ENCODE measurements around the gene CD207. TPM values are rescaled to one million over a fixed set of nuclear protein-coding genes. Genes with fewer than 3 reads are reported as not detected.

Gene CD207
- total RNA-seq, 1 donor, result not detected

DNA sequence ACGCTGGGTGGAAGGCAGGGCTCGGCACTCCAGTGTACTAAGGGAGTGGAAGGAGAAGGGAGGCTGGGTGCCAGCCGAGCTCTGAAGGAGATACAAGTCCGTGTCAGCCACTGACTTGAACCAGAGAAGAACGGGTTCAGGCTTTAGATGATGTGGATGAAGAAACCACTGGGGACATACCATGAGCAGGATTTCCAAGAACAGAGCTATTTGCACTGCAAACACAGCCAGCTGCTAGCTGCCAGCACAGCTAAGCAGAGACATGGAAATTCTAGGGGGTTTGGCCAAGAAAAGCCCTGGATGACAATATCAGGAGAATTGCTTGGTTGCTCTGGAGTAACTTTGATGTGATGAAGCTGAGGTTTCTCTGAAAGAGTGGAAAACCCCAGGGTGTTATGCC is 5.2 kb downstream of the CD207 start:
- no peak overlapping the region for H3K4me2 ChIP-seq (ENCODE audit: insufficient read depth, low read length)
- no peak overlapping the region for H3K27ac ChIP-seq (ENCODE audit: low read depth, low read length)
- no peaks in the 10 kb centered on the region for H3K36me3 ChIP-seq (ENCODE audit: insufficient read depth, low read length)
- peaks cover 11% of the 10 kb centered on the region for H3K27me3 ChIP-seq (ENCODE audit: insufficient read depth, low read length)
- no peak overlapping the region for H3K4me3 ChIP-seq (ENCODE audit: insufficient read depth, low read length)
- TF ChIP-seq, protein P1, sequence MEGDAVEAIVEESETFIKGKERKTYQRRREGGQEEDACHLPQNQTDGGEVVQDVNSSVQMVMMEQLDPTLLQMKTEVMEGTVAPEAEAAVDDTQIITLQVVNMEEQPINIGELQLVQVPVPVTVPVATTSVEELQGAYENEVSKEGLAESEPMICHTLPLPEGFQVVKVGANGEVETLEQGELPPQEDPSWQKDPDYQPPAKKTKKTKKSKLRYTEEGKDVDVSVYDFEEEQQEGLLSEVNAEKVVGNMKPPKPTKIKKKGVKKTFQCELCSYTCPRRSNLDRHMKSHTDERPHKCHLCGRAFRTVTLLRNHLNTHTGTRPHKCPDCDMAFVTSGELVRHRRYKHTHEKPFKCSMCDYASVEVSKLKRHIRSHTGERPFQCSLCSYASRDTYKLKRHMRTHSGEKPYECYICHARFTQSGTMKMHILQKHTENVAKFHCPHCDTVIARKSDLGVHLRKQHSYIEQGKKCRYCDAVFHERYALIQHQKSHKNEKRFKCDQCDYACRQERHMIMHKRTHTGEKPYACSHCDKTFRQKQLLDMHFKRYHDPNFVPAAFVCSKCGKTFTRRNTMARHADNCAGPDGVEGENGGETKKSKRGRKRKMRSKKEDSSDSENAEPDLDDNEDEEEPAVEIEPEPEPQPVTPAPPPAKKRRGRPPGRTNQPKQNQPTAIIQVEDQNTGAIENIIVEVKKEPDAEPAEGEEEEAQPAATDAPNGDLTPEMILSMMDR (IDR thresholded peaks at IDR 0.05; ENCODE audit: extremely low read depth, low read depth, low read length), result no peak
- peak; percentile 14 for DNase-seq (ENCODE audit: insufficient read length, low spot score, missing footprints)
- no peaks in the 10 kb centered on the region for H4K20me1 ChIP-seq (ENCODE audit: insufficient read depth, low read length)
- no peaks in the 10 kb centered on the region for H3K4me1 ChIP-seq (ENCODE audit: insufficient read depth, low read length)
- no peaks in the 10 kb centered on the region for H3K79me2 ChIP-seq (ENCODE audit: insufficient read depth, low read length)
- H3K9me3 ChIP-seq (ENCODE audit: low read depth, low read length), result no peaks in the 10 kb centered on the region
- peak overlapping the region; percentile 6 for H2AFZ ChIP-seq (ENCODE audit: low read length)

DNA sequence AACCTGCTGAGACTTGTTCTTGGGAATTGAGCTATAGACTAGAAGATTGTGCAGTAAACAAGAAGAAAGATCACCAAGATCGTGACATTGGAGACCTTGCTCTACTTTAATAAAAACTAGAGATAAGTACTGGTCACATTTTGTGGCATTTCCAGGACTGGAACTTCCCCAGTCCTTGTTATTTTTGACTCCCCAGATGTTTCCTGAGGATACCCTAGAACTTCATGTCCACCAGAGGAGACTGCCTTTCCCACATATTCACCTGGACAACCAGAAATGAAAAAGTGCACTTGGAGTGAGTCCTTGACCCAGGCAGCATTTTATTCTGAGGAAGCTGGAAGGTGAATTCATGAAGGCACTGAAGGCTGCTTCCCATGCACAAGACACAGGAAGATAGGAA is 5.7 kb downstream of the CD207 start:
- Histone ChIP-seq H2AFZ (ENCODE audit: low read length) (peak overlapping the region; percentile 6), H3K79me2 (ENCODE audit: insufficient read depth, low read length) (no peaks in the 10 kb centered on the region), H3K4me2 (ENCODE audit: insufficient read depth, low read length) (no peak overlapping the region), H3K27me3 (ENCODE audit: insufficient read depth, low read length) (peaks cover 11% of the 10 kb centered on the region), H4K20me1 (ENCODE audit: insufficient read depth, low read length) (no peaks in the 10 kb centered on the region), H3K9me3 (ENCODE audit: low read depth, low read length) (no peaks in the 10 kb centered on the region), H3K4me3 (ENCODE audit: insufficient read depth, low read length) (no peak overlapping the region), H3K36me3 (ENCODE audit: insufficient read depth, low read length) (no peaks in the 10 kb centered on the region), H3K27ac (ENCODE audit: low read depth, low read length) (no peak overlapping the region), H3K4me1 (ENCODE audit: insufficient read depth, low read length) (no peaks in the 10 kb centered on the region)
- TF ChIP-seq, protein P1 (IDR thresholded peaks at IDR 0.05; ENCODE audit: extremely low read depth, low read depth, low read length), result no peak
- no peak for DNase-seq (ENCODE audit: insufficient read length, low spot score, missing footprints)

DNA sequence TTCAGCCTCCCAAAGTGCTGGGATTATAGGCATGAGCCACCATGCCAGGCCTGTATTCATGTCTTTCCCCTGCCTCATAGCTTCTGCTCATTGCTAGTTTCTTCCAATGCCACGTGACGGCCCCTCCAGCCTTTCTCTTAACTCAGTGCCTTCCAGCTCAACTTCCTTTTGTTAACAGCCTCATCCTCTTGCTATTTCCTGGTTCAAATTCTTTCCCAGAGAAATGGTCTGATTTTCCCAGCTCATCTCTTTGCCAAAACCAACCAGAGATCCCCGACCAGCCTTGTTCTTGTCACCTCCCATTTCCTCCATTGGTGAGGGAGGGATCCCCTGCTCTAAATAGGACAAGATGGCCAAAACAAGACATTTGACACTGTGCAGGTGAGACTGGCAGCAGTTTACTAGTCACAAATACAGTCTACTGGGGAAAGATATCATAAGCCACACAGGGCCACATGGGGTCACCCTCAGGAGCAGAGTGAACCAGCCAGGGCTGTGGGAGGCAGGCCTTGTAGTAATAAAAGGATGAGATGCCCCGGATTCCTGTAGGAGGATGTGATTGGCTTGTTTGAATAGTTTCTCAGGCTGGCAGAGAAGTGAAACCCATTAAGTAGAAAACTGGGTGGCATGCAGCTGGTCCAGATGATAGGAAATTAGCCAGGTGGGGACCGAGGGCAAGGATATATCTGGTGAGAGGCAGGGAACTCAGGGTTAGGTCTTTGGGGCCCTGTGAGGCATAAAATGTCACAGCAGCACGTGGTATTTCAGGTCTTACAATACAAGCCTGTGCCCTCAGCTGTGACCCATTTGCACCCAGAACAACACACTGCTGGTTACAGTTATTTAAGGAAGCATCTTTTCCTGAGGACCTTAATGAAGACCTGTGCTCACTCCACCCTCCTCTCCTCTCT is 6.4 kb downstream of the CD207 start:
- DNase-seq (ENCODE audit: insufficient read length, low spot score, missing footprints), result peak; percentile 68
- Histone ChIP-seq H3K4me2 (ENCODE audit: insufficient read depth, low read length) (no peak overlapping the region), H4K20me1 (ENCODE audit: insufficient read depth, low read length) (no peaks in the 10 kb centered on the region), H3K4me1 (ENCODE audit: insufficient read depth, low read length) (no peaks in the 10 kb centered on the region), H3K36me3 (ENCODE audit: insufficient read depth, low read length) (no peaks in the 10 kb centered on the region), H2AFZ (ENCODE audit: low read length) (peak overlapping the region; percentile 62), H3K9me3 (ENCODE audit: low read depth, low read length) (no peaks in the 10 kb centered on the region), H3K27ac (ENCODE audit: low read depth, low read length) (no peak overlapping the region), H3K79me2 (ENCODE audit: insufficient read depth, low read length) (no peaks in the 10 kb centered on the region), H3K4me3 (ENCODE audit: insufficient read depth, low read length) (no peak overlapping the region), H3K27me3 (ENCODE audit: insufficient read depth, low read length) (peaks cover 11% of the 10 kb centered on the region)
- TF ChIP-seq, protein P1 (IDR thresholded peaks at IDR 0.05; ENCODE audit: extremely low read depth, low read depth, low read length), result no peak

DNA sequence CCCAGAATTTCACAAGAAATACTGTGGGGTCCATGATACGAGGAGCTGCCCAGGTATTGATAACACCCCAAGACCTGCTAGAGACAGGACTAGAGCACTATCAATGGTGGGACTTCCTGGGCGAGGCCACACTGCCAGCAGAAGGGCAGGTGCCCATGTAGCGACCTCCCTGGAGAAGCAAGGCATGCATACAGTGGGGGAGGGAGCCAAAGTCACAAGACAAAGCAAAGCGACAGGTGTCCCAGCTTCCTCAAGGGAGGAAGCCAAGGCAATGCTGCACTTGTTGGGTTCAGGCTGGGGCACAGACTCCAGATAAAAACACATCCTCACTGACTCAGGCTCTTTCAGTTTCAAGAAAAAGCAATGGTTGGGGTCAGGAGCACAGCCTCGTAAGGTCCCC is 7.5 kb downstream of the CD207 start:
- H3K27ac ChIP-seq (ENCODE audit: low read depth, low read length), result no peak overlapping the region
- H3K79me2 ChIP-seq (ENCODE audit: insufficient read depth, low read length), result no peaks in the 10 kb centered on the region
- peaks cover 8% of the 10 kb centered on the region for H3K27me3 ChIP-seq (ENCODE audit: insufficient read depth, low read length)
- no peak overlapping the region for H3K4me2 ChIP-seq (ENCODE audit: insufficient read depth, low read length)
- TF ChIP-seq, protein P1 (IDR thresholded peaks at IDR 0.05; ENCODE audit: extremely low read depth, low read depth, low read length), result no peak
- no peaks in the 10 kb centered on the region for H3K9me3 ChIP-seq (ENCODE audit: low read depth, low read length)
- DNase-seq (ENCODE audit: insufficient read length, low spot score, missing footprints), result peak; percentile 14
- H3K4me3 ChIP-seq (ENCODE audit: insufficient read depth, low read length), result no peak overlapping the region
- no peak overlapping the region for H2AFZ ChIP-seq (ENCODE audit: low read length)
- no peaks in the 10 kb centered on the region for H3K36me3 ChIP-seq (ENCODE audit: insufficient read depth, low read length)
- no peaks in the 10 kb centered on the region for H3K4me1 ChIP-seq (ENCODE audit: insufficient read depth, low read length)
- H4K20me1 ChIP-seq (ENCODE audit: insufficient read depth, low read length), result no peaks in the 10 kb centered on the region

All from osteoblast (primary cell).